GM18507 (cell line): Measurements from ENCODE around the gene SMCO1.
"Not testable (repeated sequence)": the region's sequence is repeated elsewhere in the genome, so short reads cannot be mapped to it uniquely, and the experiment has no call there.

Experiments used
- DNase-seq: peaks from one replicate; pipeline ENCODE4 v3.0.0; 2011; ENCODE audit warnings: low read depth; ENCODE audit not compliant: insufficient read length; ENCODE audit errors: extremely low spot score
- FAIRE-seq: peaks from 2 replicates; lab custom pipeline; 2011; peaks lifted over from hg19 to GRCh38; lab: Jason Lieb, UNC

SMCO1 gene

DNA sequence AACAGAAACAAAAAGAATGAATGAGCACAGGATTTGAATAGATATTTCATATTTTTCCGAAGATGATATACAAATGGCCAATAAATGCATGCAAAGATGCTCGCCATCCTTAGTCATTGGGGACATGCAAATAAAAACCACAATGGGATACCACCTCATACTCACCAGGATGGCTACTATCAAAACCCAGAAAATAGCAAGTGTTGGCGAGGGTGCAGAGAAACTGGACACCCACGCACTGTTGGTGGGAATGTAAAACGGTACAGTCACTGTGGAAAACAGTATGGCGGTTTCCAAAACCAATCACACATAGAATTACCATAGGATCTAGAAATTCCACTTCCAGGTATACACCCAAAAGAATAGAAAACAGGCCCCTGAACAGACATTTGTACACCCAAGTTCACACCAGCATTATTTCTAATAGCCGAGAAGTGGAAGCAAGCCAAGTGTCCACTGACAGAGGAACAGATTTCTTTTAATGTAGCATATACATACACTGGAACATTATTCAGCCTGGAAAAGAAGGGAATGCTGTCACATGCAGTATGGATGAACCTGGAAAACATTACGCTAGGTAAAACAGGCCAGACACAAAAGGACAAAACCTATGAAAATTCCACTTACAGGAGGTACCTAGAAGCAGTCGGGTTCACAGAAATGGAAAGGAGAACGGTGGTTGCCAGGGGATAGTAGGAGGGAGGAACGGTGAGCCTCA is 15.2 kb downstream of the SMCO1 start:
- FAIRE-seq: no peak
- DNase-seq: no peak

DNA sequence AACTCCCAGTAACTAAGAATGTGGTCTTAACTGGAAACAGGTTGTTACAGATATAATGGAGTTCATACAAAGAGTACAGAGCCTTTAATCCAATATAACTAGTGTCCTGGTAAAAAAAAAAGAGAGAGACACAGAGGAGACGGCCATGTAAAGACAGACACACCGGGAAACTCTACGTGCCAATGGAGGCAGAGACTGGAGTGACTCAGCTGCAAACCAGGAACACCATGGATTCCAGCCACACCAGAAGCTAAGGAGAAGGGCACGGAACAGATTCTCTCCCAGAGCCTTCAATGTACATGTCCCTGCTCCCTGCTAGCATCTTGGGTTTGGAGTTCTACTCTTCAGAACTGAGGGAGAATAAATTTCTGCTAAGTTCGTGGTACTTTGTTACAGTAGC is 16.1 kb downstream of the SMCO1 start:
- no peak for FAIRE-seq

DNA sequence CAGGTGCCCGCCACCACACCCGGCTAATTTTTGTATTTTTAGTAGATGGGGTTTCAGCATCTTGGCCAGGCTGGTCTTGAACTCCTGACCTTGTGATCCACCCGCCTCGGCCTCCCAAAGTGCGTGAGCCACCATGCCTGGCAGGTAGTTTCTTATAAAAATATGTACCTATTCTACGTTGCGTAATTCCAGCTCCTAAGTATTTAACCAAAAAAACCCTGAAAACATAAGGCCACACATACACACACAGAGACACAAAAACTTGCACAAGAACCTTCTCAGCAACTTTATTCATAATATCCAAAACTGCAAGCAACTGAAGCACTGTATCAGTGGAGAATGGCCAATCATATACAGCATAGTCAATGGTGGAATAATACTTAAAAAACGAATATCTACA is 16.8 kb downstream of the SMCO1 start:
- no peak for FAIRE-seq
- DNase-seq: no peak

More for the DNA sequence above, 16.1 kb downstream of the SMCO1 start:
- DNase-seq: no peak

DNA sequence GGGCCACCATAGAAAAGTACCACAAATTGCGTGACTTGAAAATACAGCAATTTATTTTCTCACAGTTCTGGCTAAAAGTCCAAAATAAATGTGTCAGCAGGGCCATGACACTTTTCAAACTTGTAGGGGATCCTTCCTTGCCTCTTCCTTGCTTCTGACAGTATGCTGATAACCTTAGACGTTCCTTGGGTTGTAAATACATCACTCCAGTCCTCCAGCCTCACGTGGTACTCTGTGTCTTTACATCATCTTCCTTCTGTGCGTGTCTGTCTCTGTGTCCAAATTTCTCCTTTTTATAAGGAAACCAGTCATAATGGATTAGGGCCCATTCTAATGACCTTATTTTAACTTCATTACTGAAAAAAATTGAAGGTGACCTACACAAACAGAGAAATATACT is 19.0 kb downstream of the SMCO1 start:
- DNase-seq (no peak), FAIRE-seq (no peak)

DNA sequence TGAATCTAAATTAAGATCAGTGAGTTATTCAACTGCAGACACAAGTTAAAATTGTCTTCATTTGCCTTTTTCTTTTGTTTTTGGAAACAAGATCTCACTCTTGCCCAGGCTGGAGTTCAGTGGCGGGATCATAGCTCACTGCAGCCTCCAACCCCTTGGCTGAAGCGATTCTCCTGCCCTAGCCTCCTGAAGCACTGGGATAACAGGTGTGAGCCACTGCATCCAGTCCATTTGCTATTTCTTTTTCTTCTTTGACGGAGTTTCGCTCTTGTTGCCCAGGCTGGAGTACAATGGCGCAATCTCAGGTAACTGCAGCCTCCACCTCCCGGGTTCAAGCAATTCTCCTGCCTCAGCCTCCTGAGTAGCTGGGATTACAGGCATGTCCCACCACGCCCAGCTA is 21.9 kb downstream of the SMCO1 start:
- DNase-seq (no peak), FAIRE-seq (no peak)

DNA sequence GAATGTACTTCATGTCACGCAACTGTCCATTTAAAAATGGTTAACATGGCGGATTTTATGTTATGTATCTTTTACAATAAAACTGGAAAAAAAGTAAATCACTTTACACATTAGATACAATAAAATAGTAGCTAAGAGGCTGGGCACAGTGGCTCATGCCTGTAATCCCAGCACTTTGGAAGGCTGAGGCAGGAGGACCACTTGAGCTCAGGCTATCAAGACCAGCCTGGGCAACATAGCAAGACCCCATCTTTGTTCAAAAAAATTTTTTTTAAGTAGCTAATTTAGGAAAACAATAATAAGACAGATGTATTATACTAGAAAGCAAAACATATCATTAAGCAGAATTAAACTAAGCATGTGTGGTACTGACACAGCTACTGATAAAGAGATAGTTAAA is 23.1 kb downstream of the SMCO1 start:
- no peak for DNase-seq
- no peak for FAIRE-seq

DNA sequence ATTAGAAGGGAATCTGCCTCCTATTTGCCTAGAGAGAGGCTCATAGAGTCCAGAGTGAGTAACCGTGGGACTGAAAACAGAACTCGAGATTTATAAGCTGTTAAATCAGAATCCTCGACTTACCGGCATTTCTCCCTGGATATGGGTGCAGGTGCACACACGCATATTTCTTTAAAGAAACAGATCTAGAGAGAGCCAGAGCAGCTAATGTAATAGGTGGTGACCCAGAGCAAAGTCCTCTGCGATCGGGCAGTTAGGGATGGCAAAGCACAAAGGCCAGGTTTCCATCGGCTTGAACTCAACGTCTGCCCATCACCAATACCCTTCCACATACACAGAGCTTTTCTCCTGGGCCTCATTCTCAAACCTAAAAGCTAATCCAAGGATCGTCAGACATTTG is 25.4 kb downstream of the SMCO1 start:
- FAIRE-seq: no peak
- no peak for DNase-seq

DNA sequence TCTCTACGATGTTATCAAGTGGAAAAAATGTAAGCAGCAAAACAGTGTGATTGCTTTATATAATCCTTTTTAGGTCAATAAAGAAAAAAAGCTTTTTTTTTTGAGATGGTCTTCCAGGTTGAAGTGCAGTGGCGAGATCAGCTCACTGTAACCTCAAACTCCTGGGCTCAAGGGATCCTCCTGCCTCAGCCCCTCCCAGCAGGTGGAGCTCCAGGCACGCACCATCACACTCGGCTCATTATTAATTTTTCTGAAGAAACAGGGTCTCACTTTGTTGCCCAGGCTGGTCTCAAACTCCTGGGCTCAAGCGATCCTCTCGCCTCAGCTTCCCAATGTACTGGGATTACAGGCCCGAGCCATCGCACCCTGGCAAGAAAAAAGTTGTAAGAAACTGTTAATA is 28.9 kb downstream of the SMCO1 start:
- DNase-seq (no peak), FAIRE-seq (no peak)

DNA sequence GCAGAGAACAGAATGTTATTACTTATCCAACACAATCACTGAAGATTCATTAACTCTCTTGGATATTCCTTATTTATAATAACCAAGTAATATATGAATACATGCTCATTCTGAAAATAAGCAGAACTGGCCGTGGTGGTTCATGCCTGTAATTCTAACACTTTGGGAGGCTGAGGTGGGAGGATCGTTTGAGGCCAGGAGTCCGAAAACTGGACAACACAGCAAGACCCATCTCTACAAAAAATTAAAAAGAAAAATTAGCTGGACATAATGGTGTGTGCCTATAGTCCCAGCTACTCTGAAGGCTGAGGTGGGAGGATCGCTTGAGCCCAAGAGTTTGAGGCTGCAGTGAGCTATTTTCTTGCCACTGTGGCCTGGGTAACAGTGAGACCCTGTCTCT is 37.5 kb downstream of the SMCO1 start:
- FAIRE-seq: no peak

DNA sequence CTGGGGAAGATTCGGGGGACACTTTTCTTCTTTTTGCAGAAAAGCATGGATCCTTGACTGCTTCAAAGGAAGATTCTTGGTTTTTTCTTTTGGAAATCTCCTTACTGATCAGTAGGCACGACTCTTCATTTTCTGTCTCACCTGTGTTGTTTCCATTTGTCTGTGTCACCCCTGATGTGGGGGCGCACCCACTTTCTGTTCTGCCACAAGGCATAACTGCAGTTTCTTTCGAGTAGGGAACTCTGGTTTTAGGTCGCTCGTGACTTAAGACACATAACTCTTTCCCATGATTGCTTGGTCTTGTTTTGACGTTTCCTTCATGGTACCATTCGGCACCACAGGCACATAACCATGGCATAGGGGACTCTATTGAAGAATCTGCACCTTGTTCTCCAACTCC is 42.9 kb downstream of the SMCO1 start:
- FAIRE-seq (no peak), DNase-seq (no peak)

More for the DNA sequence above, 37.5 kb downstream of the SMCO1 start:
- no peak for DNase-seq

DNA sequence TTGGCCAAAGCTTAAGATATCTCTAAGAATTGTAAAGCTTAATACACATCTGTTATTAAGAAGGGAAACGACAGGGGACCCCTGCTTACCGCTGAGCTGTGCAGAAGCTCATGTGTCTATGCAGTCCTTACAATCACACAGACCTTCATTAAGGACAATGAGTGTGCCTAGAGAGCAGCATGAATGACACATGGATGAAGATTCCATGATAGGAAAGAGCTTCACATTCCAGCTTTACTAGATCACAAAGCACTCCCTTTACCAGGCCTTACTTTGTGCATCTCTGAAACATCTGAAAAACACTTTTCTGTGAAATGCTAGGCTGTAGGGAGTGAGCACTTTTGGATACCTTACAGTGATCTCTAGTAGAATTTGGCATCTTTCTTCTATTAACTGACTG is 43.6 kb downstream of the SMCO1 start:
- no peak for DNase-seq
- FAIRE-seq: no peak

DNA sequence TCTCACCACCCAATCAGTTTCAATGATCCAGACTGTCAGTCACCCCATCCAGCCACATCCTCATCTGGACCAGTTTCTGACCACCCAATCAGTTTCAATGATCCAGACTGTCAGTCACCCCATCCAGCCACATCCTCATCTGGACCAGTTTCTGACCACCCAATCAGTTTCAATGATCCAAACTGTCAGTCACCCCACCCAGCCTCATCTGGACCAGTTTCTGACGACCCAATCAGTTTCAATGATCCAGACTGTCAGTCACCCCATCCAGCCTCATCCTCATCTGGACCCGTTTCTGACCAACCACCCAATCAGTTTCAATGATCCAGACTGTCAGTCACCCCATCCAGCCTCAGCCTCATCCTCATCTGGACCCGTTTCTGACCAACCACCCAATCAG is 45.0 kb downstream of the SMCO1 start:
- DNase-seq, FAIRE-seq: not testable (repeated sequence)

DNA sequence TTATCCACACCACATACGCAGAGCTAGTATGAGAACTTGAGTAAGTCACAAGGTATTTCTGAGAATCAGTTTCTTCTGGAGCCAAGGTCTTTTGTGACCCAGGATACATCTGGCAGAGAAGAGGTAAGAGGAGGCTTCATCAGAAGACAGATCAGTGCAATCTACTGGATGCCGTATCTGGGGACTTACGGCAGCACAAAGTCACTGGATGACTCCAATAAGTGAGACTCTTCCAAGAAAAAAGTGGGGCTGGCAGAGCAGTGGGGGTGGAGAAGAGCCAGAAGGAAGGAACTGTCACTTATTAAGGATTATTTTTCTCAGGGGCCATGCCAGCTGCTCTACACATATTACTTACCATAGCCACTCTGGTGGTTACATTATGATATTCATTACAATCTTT is 51.3 kb downstream of the SMCO1 start:
- DNase-seq (no peak), FAIRE-seq (no peak)

DNA sequence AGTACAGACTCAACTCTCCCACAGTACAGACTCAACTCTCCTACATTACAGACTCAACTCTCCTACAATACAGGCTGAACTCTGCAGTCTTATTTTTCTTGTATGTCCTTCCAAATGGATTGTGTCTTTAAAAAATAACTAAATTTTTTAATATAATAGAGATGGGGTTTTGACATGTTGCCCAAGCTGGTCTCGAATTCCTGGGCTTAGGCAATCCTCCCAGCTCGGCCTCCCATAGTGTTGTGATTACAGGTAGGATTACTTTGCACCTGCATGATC is 51.7 kb downstream of the SMCO1 start:
- no peak for DNase-seq
- no peak for FAIRE-seq

DNA sequence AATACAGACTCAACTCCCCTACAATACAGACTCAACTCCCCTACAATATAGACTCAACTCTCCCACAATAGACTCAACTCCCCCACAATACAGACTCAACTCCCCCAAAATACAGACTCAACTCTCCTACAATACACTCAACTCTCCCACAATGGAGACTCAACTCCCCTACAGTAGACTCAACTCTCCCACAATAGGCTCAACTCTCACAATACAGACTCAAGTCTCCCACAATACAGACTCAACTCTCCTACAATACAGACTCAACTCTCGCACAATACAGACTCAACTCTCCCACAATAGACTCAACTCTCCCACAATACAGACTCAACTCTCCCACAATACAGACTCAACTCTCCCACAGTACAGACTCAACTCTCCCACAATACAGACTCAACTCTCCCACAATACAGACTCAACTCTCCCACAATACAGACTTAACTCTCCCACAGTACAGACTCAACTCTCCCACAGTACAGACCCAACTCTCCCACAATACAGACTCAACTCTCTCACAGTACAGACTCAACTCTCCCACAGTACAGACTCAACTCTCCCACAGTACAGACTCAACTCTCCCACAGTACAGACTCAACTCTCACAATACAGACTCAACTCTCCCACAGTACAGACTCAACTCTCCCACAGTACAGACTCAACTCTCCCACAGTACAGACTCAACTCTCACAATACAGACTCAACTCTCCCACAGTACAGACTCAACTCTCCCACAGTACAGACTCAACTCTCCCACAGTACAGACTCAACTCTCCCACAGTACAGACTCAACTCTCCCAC is 52.3 kb downstream of the SMCO1 start:
- not testable (repeated sequence) for FAIRE-seq, DNase-seq

DNA sequence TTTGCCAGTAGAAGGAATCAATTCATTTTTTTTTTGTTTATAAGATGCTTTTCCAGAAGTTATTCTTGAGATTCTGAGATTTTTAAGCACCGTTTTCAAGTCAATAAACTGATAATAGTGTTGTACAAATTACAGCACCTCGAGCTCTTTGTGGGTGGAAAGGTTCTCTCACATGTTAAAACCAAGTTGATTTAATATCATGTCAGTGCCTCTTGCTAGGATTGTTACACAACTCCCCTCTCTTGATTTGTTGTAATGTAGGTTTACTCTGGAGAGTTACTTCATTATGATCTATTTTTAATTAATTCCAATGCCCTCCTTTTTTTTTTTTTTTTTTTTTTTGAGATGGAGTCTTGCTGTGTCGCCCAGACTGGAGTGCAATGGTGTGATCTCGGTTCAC is 57.1 kb downstream of the SMCO1 start:
- DNase-seq (no peak), FAIRE-seq (no peak)

DNA sequence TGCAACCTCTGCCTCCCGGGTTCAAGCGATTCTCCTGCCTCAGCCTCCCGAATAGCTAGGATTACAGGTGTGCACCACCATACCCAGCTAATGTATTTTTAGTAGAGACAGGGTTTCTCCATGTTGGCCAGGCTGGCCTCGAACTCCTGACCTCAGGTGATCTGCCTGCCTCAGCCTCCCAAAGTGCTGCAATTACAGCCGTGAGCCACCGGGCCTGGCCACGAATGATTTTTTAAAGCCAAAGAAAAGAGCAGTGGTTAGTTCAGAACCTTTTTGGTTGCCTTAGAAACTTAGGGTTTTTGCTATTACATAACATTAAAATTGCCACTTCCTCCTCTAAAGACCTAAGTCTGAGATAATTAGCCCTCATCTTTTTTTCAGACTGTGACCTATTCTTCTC is 57.7 kb downstream of the SMCO1 start:
- not testable (repeated sequence) for DNase-seq, FAIRE-seq
